Smooth muscle cell (in vitro differentiated cells): ENCODE data around the gene MKNK1. TPM values are rescaled to one million over a fixed set of nuclear protein-coding genes. Genes with fewer than 3 reads are reported as not detected.

Experiments
- DNase-seq: peaks from one replicate; lab custom pipeline; 2025; ENCODE audit not compliant: unreplicated experiment; lab: John Stamatoyannopoulos, UW
- H2AFZ ChIP-seq: fragments of 200-600 bp; sonication (generic); 2 replicates; pipeline ENCODE4 v1.6.0; 2016; ENCODE audit warnings: antibody characterized with exemption, low read depth, mild to moderate bottlenecking
- H3F3A ChIP-seq: fragments of 200-600 bp; sonication (generic); 2 replicates; pipeline ENCODE4 v1.6.0; 2017; ENCODE audit warnings: antibody characterized with exemption, low read depth
- H3K27ac ChIP-seq: fragments of 200-600 bp; sonication (generic); 2 replicates; pipeline ENCODE4 v1.5.1; 2016; ENCODE audit warnings: low read depth, mild to moderate bottlenecking
- H3K27me3 ChIP-seq: fragments of 200-600 bp; sonication (generic); 2 replicates; pipeline ENCODE4 v1.6.1; 2016; ENCODE audit warnings: low read depth, mild to moderate bottlenecking
- H3K36me3 ChIP-seq: fragments of 200-600 bp; sonication (generic); 2 replicates; pipeline ENCODE4 v1.5.1; 2016; ENCODE audit warnings: low read depth
- H3K4me1 ChIP-seq: fragments of 200-600 bp; sonication (generic); 2 replicates; pipeline ENCODE4 v1.5.1; 2016; ENCODE audit warnings: low read depth
- H3K4me2 ChIP-seq: fragments of 200-600 bp; sonication (generic); 2 replicates; pipeline ENCODE4 v1.6.0; 2016; ENCODE audit warnings: mild to moderate bottlenecking
- H3K4me3 ChIP-seq: fragments of 200-600 bp; sonication (generic); 2 replicates; pipeline ENCODE4 v1.5.1; 2016; ENCODE audit warnings: mild to moderate bottlenecking
- H3K79me2 ChIP-seq: fragments of 200-600 bp; sonication (generic); 2 replicates; pipeline ENCODE4 v1.6.0; 2016; ENCODE audit warnings: low read depth, mild to moderate bottlenecking
- H3K9ac ChIP-seq: fragments of 200-600 bp; sonication (generic); 2 replicates; pipeline ENCODE4 v1.6.0; 2016; ENCODE audit warnings: low read depth
- H3K9me3 ChIP-seq: fragments of 200-600 bp; sonication (generic); replicated peaks from 2 replicates; pipeline ENCODE4 v1.5.1; 2016; ENCODE audit warnings: low read depth
- H4K20me1 ChIP-seq: fragments of 200-600 bp; sonication (generic); 2 replicates; pipeline ENCODE4 v1.6.0; 2016; ENCODE audit warnings: low read depth
- CTCF ChIP-seq: fragments of 200-600 bp; sonication (generic); IDR thresholded peaks from 2 replicates; pipeline ENCODE4 v1.5.1; 2017; ENCODE audit warnings: borderline replicate concordance, mild to moderate bottlenecking, antibody characterized with exemption; ENCODE audit not compliant: insufficient read depth, poor library complexity, severe bottlenecking
- WGBS: methylation state at CpG from one replicate; pipeline ENCODE4 v1.1.7; 2016; ENCODE audit warnings: low lambda C conversion rate; 5-methylcytosine and 5-hydroxymethylcytosine counted together
- polyA plus RNA-seq: library from polyadenylated mRNA; unstranded; fragments of >200 nt; fragmentation: Nextera tagmentation; extraction: Ambion mirVana; gene quantifications from 2 replicates; pipeline ENCODE4 v1.2.1, GENCODE V29; 2016
- total RNA-seq: library from RNA; depleted of rRNA; stranded (reverse); fragments of >200 nt; gene quantifications from 2 replicates; pipeline ENCODE4 v1.2.3, GENCODE V29; 2014

Gene MKNK1
- total and polyA plus RNA-seq, 2 experiments from 2014 or later, result 11.7 to 18.7 TPM

GRCh38 chr1:46617108-46617800, 13.2 kb upstream of the MKNK1 start:
- Histone ChIP-seq H4K20me1 (peaks cover 23% of the 10 kb centered on the region), H3F3A (peaks cover 2% of the 10 kb centered on the region), H2AFZ (peak overlapping the region; percentile 91), H3K4me3 (peak overlapping the region; percentile 95), H3K79me2 (peaks cover 9% of the 10 kb centered on the region), H3K9me3 (no peaks in the 10 kb centered on the region), H3K9ac (peak overlapping the region; percentile 78), H3K4me1 (peaks cover 18% of the 10 kb centered on the region), H3K36me3 (no peaks in the 10 kb centered on the region), H3K27me3 (no peaks in the 10 kb centered on the region), H3K27ac (peak overlapping the region; percentile 46), H3K4me2 (peak overlapping the region; percentile 99)
- 55% methylated on average over 10 of the region's 10 CpGs for WGBS
- no peak for TF ChIP-seq CTCF
- no peak for DNase-seq

GRCh38 chr1:46616277-46617107, 12.4 kb upstream of the MKNK1 start, which contains the start of gene MOB3C:
MOB3C (minus strand) TSS chr1:46616811; CDS start chr1:46613321, 3,490 bp downstream.
- peak; percentile 59 for DNase-seq
- Histone ChIP-seq H3K9ac (peak within 1 kb of the TSS; percentile 78), H3K4me2 (peak within 1 kb of the TSS; percentile 99), H2AFZ (peak within 1 kb of the TSS; percentile 91), H3K27ac (peak within 1 kb of the TSS; percentile 46), H4K20me1 (peaks cover 27% of the 10 kb centered on the region), H3K4me1 (peaks cover 18% of the 10 kb centered on the region), H3K79me2 (peaks cover 9% of the 10 kb centered on the region), H3K36me3 (no peaks in the 10 kb centered on the region), H3K27me3 (no peaks in the 10 kb centered on the region), H3K4me3 (peak within 1 kb of the TSS; percentile 95), H3K9me3 (no peaks in the 10 kb centered on the region), H3F3A (no peaks in the 10 kb centered on the region)
- no peak for TF ChIP-seq CTCF
- WGBS, result 3% methylated on average over 29 of the region's 62 CpGs

GRCh38 chr1:46615735-46616134, 11.7 kb upstream of the MKNK1 start:
- H3K79me2 ChIP-seq, result peaks cover 9% of the 10 kb centered on the region
- no peak overlapping the region for H2AFZ ChIP-seq
- no peaks in the 10 kb centered on the region for H3K27me3 ChIP-seq
- H3K36me3 ChIP-seq, result no peaks in the 10 kb centered on the region
- H3F3A ChIP-seq, result no peaks in the 10 kb centered on the region
- H3K4me1 ChIP-seq, result peaks cover 18% of the 10 kb centered on the region
- peak overlapping the region; percentile 99 for H3K4me2 ChIP-seq
- peak overlapping the region; percentile 95 for H3K4me3 ChIP-seq
- no peaks in the 10 kb centered on the region for H3K9me3 ChIP-seq
- H3K9ac ChIP-seq, result peak overlapping the region; percentile 78
- DNase-seq, result no peak
- H4K20me1 ChIP-seq, result peaks cover 32% of the 10 kb centered on the region
- H3K27ac ChIP-seq, result no peak overlapping the region
- 94% methylated on average over 3 of the region's 3 CpGs for WGBS
- no peak for TF ChIP-seq CTCF
